ENCODE data around the gene VSTM4. TPM values are rescaled to one million over a fixed set of nuclear protein-coding genes. Genes with fewer than 3 reads are reported as not detected.

The VSTM4 gene
- total RNA-seq, 1 experiment from 2014 or later = 0.13 TPM

- in situ Hi-C loops (cut with HindIII; ENCODE audit: low pct_unique_long_range_greater_than_20kb, low sequenced_read_pairs) (no loop called here), intact Hi-C loops (cut with micrococcal nuclease; ENCODE audit: unreplicated experiment) (no loop called here)
- Histone ChIP-seq H3K27me3 (ENCODE audit: control insufficient read depth, insufficient read depth, low read length) (peaks cover 17% of the 10 kb centered on the region), H3K27ac (ENCODE audit: low read length) (no peak within 1 kb of the TSS), H3K4me1 (ENCODE audit: control insufficient read depth, insufficient read depth, low read length) (no peaks in the 10 kb centered on the region), H3K36me3 (ENCODE audit: control insufficient read depth, insufficient read depth, low read length) (no peaks in the 10 kb centered on the region), H3K9me3 (ENCODE audit: control insufficient read depth, insufficient read depth, low read depth, low read length) (no peaks in the 10 kb centered on the region; the same call in 1 of the 2 replicates), H3K4me3 (ENCODE audit: low read depth in 2 of 2, low read length in 2 of 2) (no peak within 1 kb of the TSS)
- no peak for ATAC-seq
- ChIA-PET CTCF (no interaction called here), POLR2A (no interaction called here)
- no TSS peak for BruUV-seq (replicated peaks)
- DNase-seq (ENCODE audit: low read depth, low spot score) = no peak
- TF ChIP-seq REST (IDR thresholded peaks at IDR 0.05; ENCODE audit: insufficient read depth in 1 of 2, low read depth in 2 of 2, low read length in 1 of 2) (no peak), CTCF (IDR thresholded peaks at IDR 0.05) (no peak), TCF7L2 (IDR thresholded peaks at IDR 0.05; ENCODE audit: low read depth, low read length) (no peak), SIN3A (IDR thresholded peaks at IDR 0.05; ENCODE audit: borderline replicate concordance, insufficient read depth, low read depth, low read length) (no peak), POLR2AphosphoS5 (IDR thresholded peaks at IDR 0.05; ENCODE audit: low read depth, low read length) (no peak)
These were observed 18.5 kb upstream of the VSTM4 start, which contains the start of gene FAM170B for GRCh38 chr10:49133706-49134248. FAM170B (minus strand) TSS chr10:49134021; CDS start chr10:49133918, 103 bp downstream.

GRCh38 chr10:49132362-49132737 lies 17.0 kb upstream of the VSTM4 start:
- Histone ChIP-seq H3K27ac (ENCODE audit: low read length) (no peak overlapping the region), H3K9me3 (ENCODE audit: control insufficient read depth, insufficient read depth, low read depth, low read length) (no peaks in the 10 kb centered on the region; the same call in 1 of the 2 replicates), H3K27me3 (ENCODE audit: control insufficient read depth, insufficient read depth, low read length) (peaks cover 17% of the 10 kb centered on the region), H3K4me1 (ENCODE audit: control insufficient read depth, insufficient read depth, low read length) (no peaks in the 10 kb centered on the region), H3K36me3 (ENCODE audit: control insufficient read depth, insufficient read depth, low read length) (no peaks in the 10 kb centered on the region), H3K4me3 (ENCODE audit: low read depth in 2 of 2, low read length in 2 of 2) (no peak overlapping the region)
- DNase-seq (ENCODE audit: low read depth, low spot score) (no peak), ATAC-seq (no peak)
- ChIA-PET CTCF (interaction anchor here (0.8 kb wide), 1 partner anchor 262 kb away, joined by 3 read pairs; no protein-coding TSS in a partner anchor), POLR2A (no interaction called here)
- intact Hi-C loops (cut with micrococcal nuclease; ENCODE audit: unreplicated experiment) (no loop called here), in situ Hi-C loops (cut with HindIII; ENCODE audit: low pct_unique_long_range_greater_than_20kb, low sequenced_read_pairs) (no loop called here)
- TF ChIP-seq CTCF (IDR thresholded peaks at IDR 0.05) (no peak), TCF7L2 (IDR thresholded peaks at IDR 0.05; ENCODE audit: low read depth, low read length) (no peak), SIN3A (IDR thresholded peaks at IDR 0.05; ENCODE audit: borderline replicate concordance, insufficient read depth, low read depth, low read length) (no peak), REST (IDR thresholded peaks at IDR 0.05; ENCODE audit: insufficient read depth in 1 of 2, low read depth in 2 of 2, low read length in 1 of 2) (no peak), POLR2AphosphoS5 (IDR thresholded peaks at IDR 0.05; ENCODE audit: low read depth, low read length) (no peak)
- no TSS peak for BruUV-seq (replicated peaks)
